Caco-2 (cell line): Measurements from ENCODE around the gene TLR9. TPM values are rescaled to one million over a fixed set of nuclear protein-coding genes. Genes with fewer than 3 reads are reported as not detected.
"Not testable (repeated sequence)": the region's sequence is repeated elsewhere in the genome, so short reads cannot be mapped to it uniquely, and the experiment has no call there.

Experiments used
- BruUV-seq: library from RNA; stranded (reverse); fragments of 400-500 nt; replicated peaks from 2 replicates; lab custom pipeline; 2021; lab: Mats Ljungman, UMichigan
- CTCF ChIA-PET: fragments of 300-600 bp; sonication (Branson Sonifier 250); formaldehyde crosslinking; loops from one replicate; lab custom pipeline; 2022; ENCODE audit warnings: antibody characterized with exemption; lab: Charles Lee
- POLR2A ChIA-PET: fragments of 300-600 bp; sonication (Branson Sonifier 250); formaldehyde crosslinking; loops from one replicate; lab custom pipeline; 2022; ENCODE audit warnings: antibody characterized with exemption; lab: Charles Lee
- DNase-seq, 2 experiments: peaks; one replicate each; pipeline versions ENCODE4 v3.0.0 to v3.0.0-alpha.2; 2020 to 2022
- H3K27me3 ChIP-seq: replicated peaks from 2 replicates; pipeline ENCODE4 v1.6.0; 2011; ENCODE audit warnings: low read length; ENCODE audit not compliant: control insufficient read depth, insufficient read depth
- H3K36me3 ChIP-seq: 2 replicates; pipeline ENCODE4 v1.5.1; 2011; ENCODE audit warnings: low read length; ENCODE audit not compliant: control insufficient read depth, insufficient read depth
- H3K4me1 ChIP-seq: fragments of 250-450 bp; sonication (Bioruptor Pico); 2 replicates; pipeline ENCODE4 v1.5.1; 2020; ENCODE audit warnings: mild to moderate bottlenecking
- H3K4me3 ChIP-seq: 2 replicates; pipeline ENCODE4 v1.5.1; 2011; ENCODE audit warnings: low read depth, mild to moderate bottlenecking, control low read depth, low read length
- H3K9me3 ChIP-seq: fragments of 250-450 bp; sonication (Bioruptor Pico); 2 replicates; pipeline ENCODE4 v1.5.1; 2020; ENCODE audit warnings: mild to moderate bottlenecking, moderate library complexity
- H3K27ac Mint-ChIP-seq: one replicate; pipeline ENCODE4 v1.8.0; 2022; ENCODE audit warnings: mixed read lengths; ENCODE audit not compliant: unreplicated experiment
- H3K27me3 Mint-ChIP-seq: one replicate; pipeline ENCODE4 v1.8.0; 2022; ENCODE audit warnings: mixed read lengths; ENCODE audit not compliant: insufficient read depth, unreplicated experiment
- H3K36me3 Mint-ChIP-seq: one replicate; pipeline ENCODE4 v1.8.0; 2022; ENCODE audit warnings: mild to moderate bottlenecking, mixed read lengths; ENCODE audit not compliant: insufficient read depth, unreplicated experiment
- H3K4me1 Mint-ChIP-seq: one replicate; pipeline ENCODE4 v1.8.0; 2022; ENCODE audit warnings: low read depth, mixed read lengths; ENCODE audit not compliant: unreplicated experiment
- H3K4me3 Mint-ChIP-seq: one replicate; pipeline ENCODE4 v1.8.0; 2022; ENCODE audit warnings: mild to moderate bottlenecking, moderate library complexity, mixed read lengths; ENCODE audit not compliant: unreplicated experiment
- H3K9me3 Mint-ChIP-seq: one replicate; pipeline ENCODE4 v1.8.0; 2022; ENCODE audit warnings: mixed read lengths; ENCODE audit not compliant: unreplicated experiment
- CTCF ChIP-seq, 2 experiments: fragments of 200-600 bp in 1 of 2; IDR thresholded peaks; 1 replicate in 1 of 2; 2 replicates in 1 of 2; pipeline versions ENCODE4 v1.5.1 to v1.8.0; 2011 to 2022; ENCODE audit warnings: antibody characterized with exemption in 1 of 2, control low read depth in 1 of 2, inconsistent platforms in 1 of 2, low read depth in 1 of 2, low read length in 1 of 2, mild to moderate bottlenecking in 1 of 2, moderate library complexity in 1 of 2; ENCODE audit not compliant: insufficient read depth in 1 of 2, severe bottlenecking in 1 of 2, unreplicated experiment in 1 of 2
- intact Hi-C: fragments of 100-400 bp; cut with micrococcal nuclease; formaldehyde crosslinking; loops from one replicate; pipeline ENCODE4 v1.10.0; 2022; ENCODE audit not compliant: unreplicated experiment
- total RNA-seq: library from RNA; stranded (reverse); gene quantifications from 2 replicates; pipeline ENCODE4 v1.2.3, GENCODE V29; 2022

Gene TLR9
- total RNA-seq, 1 experiment from 2014 or later = not detected

- no peak for TF ChIP-seq CTCF (IDR thresholded peaks at IDR 0.05; ENCODE audit: insufficient read depth in 1 of 2, low read depth in 1 of 2, low read length in 1 of 2, severe bottlenecking in 1 of 2, unreplicated experiment in 1 of 2)
- intact Hi-C loops = no loop called here
- Histone ChIP-seq H3K9me3 (no peaks in the 10 kb centered on the region), H3K4me3 (no peak overlapping the region), H3K36me3 (no peaks in the 10 kb centered on the region), H3K27me3 (no peaks in the 10 kb centered on the region), H3K4me1 (peaks cover 2% of the 10 kb centered on the region; the same call in 1 of the 2 replicates)
- H3K9me3 Mint-ChIP-seq = no peaks in the 10 kb centered on the region
- DNase-seq = no peak
- POLR2A ChIA-PET = interaction anchor here (1.1 kb wide), 1 partner anchor 27 kb away, joined by 5 read pairs; the partner anchor contains the start of gene POC1A
- H3K4me1 Mint-ChIP-seq = no peaks in the 10 kb centered on the region
- no peak overlapping the region for H3K27ac Mint-ChIP-seq
- no peaks in the 10 kb centered on the region for H3K36me3 Mint-ChIP-seq
- CTCF ChIA-PET = no interaction called here
- no TSS peak for BruUV-seq
- no peak overlapping the region for H3K4me3 Mint-ChIP-seq
- H3K27me3 Mint-ChIP-seq = no peaks in the 10 kb centered on the region
Measured at GRCh38 chr3:52182196-52182595, 43.2 kb downstream of the TLR9 start.

- TF ChIP-seq CTCF (IDR thresholded peaks at IDR 0.05; ENCODE audit: insufficient read depth in 1 of 2, low read depth in 1 of 2, low read length in 1 of 2, severe bottlenecking in 1 of 2, unreplicated experiment in 1 of 2) = no peak
- no TSS peak for BruUV-seq
- intact Hi-C loops = no loop called here
Measured at GRCh38 chr3:52181543-52181942, 43.9 kb downstream of the TLR9 start.

GRCh38 chr3:52178537-52178936 is 46.9 kb downstream of the TLR9 start:
- intact Hi-C loops = no loop called here
- Histone ChIP-seq H3K4me3 (no peak overlapping the region), H3K27me3 (no peaks in the 10 kb centered on the region), H3K9me3 (no peaks in the 10 kb centered on the region), H3K36me3 (no peaks in the 10 kb centered on the region), H3K4me1 (peaks cover 6% of the 10 kb centered on the region; the same call in 1 of the 2 replicates)
- no peak for TF ChIP-seq CTCF (IDR thresholded peaks at IDR 0.05; ENCODE audit: insufficient read depth in 1 of 2, low read depth in 1 of 2, low read length in 1 of 2, severe bottlenecking in 1 of 2, unreplicated experiment in 1 of 2)
- Mint-ChIP-seq H3K27ac (no peak overlapping the region), H3K9me3 (no peaks in the 10 kb centered on the region), H3K4me1 (no peaks in the 10 kb centered on the region), H3K36me3 (no peaks in the 10 kb centered on the region), H3K4me3 (no peak overlapping the region), H3K27me3 (no peaks in the 10 kb centered on the region)
- no TSS peak for BruUV-seq
- no peak for DNase-seq
- ChIA-PET CTCF (interaction anchor here (1.2 kb wide), 1 partner anchor 24 kb away, joined by 5 read pairs; the partner anchor contains the start of gene POC1A), POLR2A (interaction anchor here (0.5 kb wide), 1 partner anchor 714 kb away, joined by 6 read pairs; no protein-coding TSS in a partner anchor)

More at GRCh38 chr3:52181543-52181942, 43.9 kb downstream of the TLR9 start:
- H3K9me3 Mint-ChIP-seq = no peaks in the 10 kb centered on the region
- Histone ChIP-seq H3K4me1 (peaks cover 6% of the 10 kb centered on the region; the same call in 1 of the 2 replicates), H3K9me3 (no peaks in the 10 kb centered on the region), H3K4me3 (no peak overlapping the region), H3K27me3 (no peaks in the 10 kb centered on the region), H3K36me3 (no peaks in the 10 kb centered on the region)
- H3K4me3 Mint-ChIP-seq = no peak overlapping the region
- CTCF ChIA-PET = interaction anchor here (0.6 kb wide), 1 partner anchor 11 kb away, joined by 3 read pairs; no protein-coding TSS in a partner anchor
- H3K4me1 Mint-ChIP-seq = no peaks in the 10 kb centered on the region
- H3K27ac Mint-ChIP-seq = no peak overlapping the region
- no peak for DNase-seq
- no peaks in the 10 kb centered on the region for H3K27me3 Mint-ChIP-seq
- no peaks in the 10 kb centered on the region for H3K36me3 Mint-ChIP-seq
- POLR2A ChIA-PET = interaction anchor here (1.1 kb wide), 1 partner anchor 27 kb away, joined by 5 read pairs; the partner anchor contains the start of gene POC1A

- intact Hi-C loops, H3K4me1 Mint-ChIP-seq, DNase-seq, H3K27ac Mint-ChIP-seq, H3K9me3 Mint-ChIP-seq, H3K4me3 Mint-ChIP-seq, H3K27me3 ChIP-seq, H3K4me1 ChIP-seq, H3K9me3 ChIP-seq, H3K4me3 ChIP-seq, H3K36me3 Mint-ChIP-seq, BruUV-seq, H3K36me3 ChIP-seq, POLR2A ChIA-PET, H3K27me3 Mint-ChIP-seq: not testable (repeated sequence)
- CTCF ChIA-PET = interaction anchor here (1.2 kb wide), 1 partner anchor 24 kb away, joined by 5 read pairs; the partner anchor contains the start of gene POC1A
Measured at GRCh38 chr3:52178126-52178525, 47.3 kb downstream of the TLR9 start.
